Islet precursor cell (in vitro differentiated cells): ENCODE data around the gene ITGA1.

ENCODE experiments used
- DNase-seq: peaks from one replicate; pipeline ENCODE4 v3.0.0-alpha.2; 2018

ITGA1 gene

DNA sequence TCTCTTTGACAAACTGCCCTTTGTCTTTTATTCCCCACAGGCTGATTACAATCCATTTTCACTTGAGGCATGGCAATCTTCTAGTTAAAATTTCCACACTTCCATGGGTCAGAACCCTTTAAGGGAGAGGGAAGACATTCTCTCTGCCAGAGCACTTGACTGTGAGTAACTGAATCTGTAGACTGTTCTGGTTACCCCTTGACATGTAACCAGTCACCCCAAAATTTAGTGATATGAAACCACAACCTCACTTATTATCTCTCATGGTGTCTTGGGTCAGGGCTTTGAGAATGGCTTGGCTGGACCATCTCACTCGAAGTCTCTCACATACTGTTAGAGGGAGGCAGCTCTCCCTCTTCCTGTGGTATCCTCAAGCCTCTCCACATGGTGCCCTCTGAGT is 215.4 kb downstream of the ITGA1 start:
- no peak for DNase-seq

GRCh38 chr5:53006911-53007890 is 219.5 kb downstream of the ITGA1 start:
- DNase-seq = no peak

GRCh38 chr5:53008751-53009150 is 221.0 kb downstream of the ITGA1 start:
- no peak for DNase-seq
